Body of pancreas (tissue), 4 donors: ENCODE results near the gene MFSD6L. TPM values are rescaled to one million over a fixed set of nuclear protein-coding genes. Genes with fewer than 3 reads are reported as not detected.

Experiments
- ATAC-seq: fragments of 150-250 bp; one replicate; pipeline ENCODE4 v1.9.1; 2016
- DNase-seq, 4 donors: peaks; one replicate each; pipeline ENCODE4 v3.0.0-alpha.2; 2019
- H3K27ac ChIP-seq, 4 donors: fragments of 200-600 bp; sonication (generic); 1 replicate in 3 of 4; 2 replicates in 1 of 4; pipeline versions ENCODE4 v1.5.1 to v1.6.1; 2016 to 2019; ENCODE audit warnings: mild to moderate bottlenecking in 1 of 4, mixed read lengths in 1 of 4, moderate library complexity in 1 of 4
- H3K27me3 ChIP-seq, 2 donors: fragments of 200-600 bp; sonication (generic); one replicate each; pipeline ENCODE4 v1.6.0; 2016; ENCODE audit warnings: mild to moderate bottlenecking in 1 of 2
- H3K36me3 ChIP-seq, 2 donors: fragments of 200-600 bp; sonication (generic); replicated peaks in 1 of 2; 2 replicates each; pipeline ENCODE4 v1.5.1; 2016; ENCODE audit warnings: low read depth in 2 of 2; ENCODE audit not compliant: insufficient read depth in 1 of 2
- H3K4me1 ChIP-seq: fragments of 200-600 bp; sonication (generic); one replicate; pipeline ENCODE4 v1.6.0; 2016
- H3K4me3 ChIP-seq, 2 donors: fragments of 200-600 bp; sonication (generic); 1 replicate in 1 of 2; 2 replicates in 1 of 2; pipeline ENCODE4 v1.5.1; 2016 to 2019
- H3K9me3 ChIP-seq, 3 donors: fragments of 200-600 bp; sonication (generic); 1 replicate in 2 of 3; 2 replicates in 1 of 3; pipeline ENCODE4 v1.5.1; 2016
- CTCF ChIP-seq, 7 experiments: fragments of 450-650 bp in 4 of 7; fragments of 200-600 bp in 3 of 7; sonication (generic) in 3 of 7; IDR thresholded peaks; one replicate each; pipeline ENCODE4 v1.5.1; 2016 to 2019; ENCODE audit warnings: antibody characterized with exemption in 7 of 7
- POLR2A ChIP-seq, 3 donors: fragments of 450-650 bp; IDR thresholded peaks; one replicate each; pipeline ENCODE4 v1.6.1; 2016; ENCODE audit warnings: antibody characterized with exemption in 3 of 3, mild to moderate bottlenecking in 2 of 3
- WGBS, 2 donors: methylation state at CpG; one replicate each; pipeline ENCODE4 v1.1.5; 2017; 5-methylcytosine and 5-hydroxymethylcytosine counted together
- intact Hi-C: fragments of 100-400 bp; cut with DNase I; formaldehyde crosslinking; loops from one replicate; pipeline ENCODE4 v1.15.1; 2023
- total RNA-seq, 2 donors: library from RNA; depleted of rRNA; stranded (reverse); fragments of >200 nt; gene quantifications; one replicate each; pipeline ENCODE4 v1.1.0, GENCODE V29; 2016

Gene MFSD6L
- total RNA-seq, 2 donors from 2014 or later: 3.9 to 8.6 TPM

GRCh38 chr17:8843344-8843743 lies 44.2 kb upstream of the MFSD6L start:
- Histone ChIP-seq H3K27ac (no peak overlapping the region), H3K27me3 (no peaks in the 10 kb centered on the region), H3K36me3 (no peaks in the 10 kb centered on the region), H3K4me1 (no peaks in the 10 kb centered on the region), H3K9me3 (no peaks in the 10 kb centered on the region), H3K4me3 (no peak overlapping the region)
- ATAC-seq (no peak), DNase-seq (no peak)
- TF ChIP-seq CTCF (IDR thresholded peaks at IDR 0.05) (no peak), POLR2A (IDR thresholded peaks at IDR 0.05) (no peak)
- intact Hi-C loops: no loop called here
- WGBS, 2 donors: 41 to 49% methylated on average over 2 of the region's 2 CpGs

GRCh38 chr17:8841844-8842243 lies 42.7 kb upstream of the MFSD6L start:
- DNase-seq (no peak), ATAC-seq (no peak)
- H3K27me3 ChIP-seq: no peaks in the 10 kb centered on the region
- peaks cover 6% of the 10 kb centered on the region for H3K4me1 ChIP-seq
- H3K9me3 ChIP-seq: no peaks in the 10 kb centered on the region
- no peak for TF ChIP-seq CTCF (IDR thresholded peaks at IDR 0.05)
- no peak for TF ChIP-seq POLR2A (IDR thresholded peaks at IDR 0.05)
- H3K4me3 ChIP-seq: no peak overlapping the region
- H3K36me3 ChIP-seq: no peaks in the 10 kb centered on the region
- intact Hi-C loops: no loop called here
- H3K27ac ChIP-seq: no peak overlapping the region
- WGBS, 2 donors: 66 to 69% methylated on average over 4 of the region's 4 CpGs

- ATAC-seq (no peak), DNase-seq (no peak)
- Histone ChIP-seq H3K27ac (no peak overlapping the region), H3K36me3 (no peaks in the 10 kb centered on the region), H3K4me1 (peaks cover 6% of the 10 kb centered on the region), H3K4me3 (no peak overlapping the region), H3K9me3 (no peaks in the 10 kb centered on the region), H3K27me3 (no peaks in the 10 kb centered on the region)
- intact Hi-C loops: no loop called here
- WGBS, 2 donors: 49 to 52% methylated on average over 10 to 11 of the region's 11 CpGs
- TF ChIP-seq POLR2A (IDR thresholded peaks at IDR 0.05) (no peak), CTCF (IDR thresholded peaks at IDR 0.05) (no peak)
Measured at GRCh38 chr17:8839410-8839935, 40.3 kb upstream of the MFSD6L start.

GRCh38 chr17:8838551-8839095 lies 39.5 kb upstream of the MFSD6L start:
- Histone ChIP-seq H3K4me3 (no peak overlapping the region), H3K9me3 (no peaks in the 10 kb centered on the region), H3K36me3 (no peaks in the 10 kb centered on the region), H3K4me1 (peaks cover 6% of the 10 kb centered on the region), H3K27me3 (no peaks in the 10 kb centered on the region), H3K27ac (no peak overlapping the region)
- ATAC-seq (no peak), DNase-seq (no peak)
- TF ChIP-seq POLR2A (IDR thresholded peaks at IDR 0.05): no peak
- no peak for TF ChIP-seq CTCF (IDR thresholded peaks at IDR 0.05)
- WGBS, 2 donors: 80 to 86% methylated on average over 10 to 12 of the region's 12 CpGs
- intact Hi-C loops: no loop called here

GRCh38 chr17:8837563-8838075 lies 38.5 kb upstream of the MFSD6L start:
- peak; percentile 85 for ATAC-seq
- no peak overlapping the region for H3K27ac ChIP-seq
- WGBS, 2 donors: 13 to 24% methylated on average over 3 to 8 of the region's 8 CpGs
- DNase-seq: peak; percentile 61 to 73 (median 70)
- peaks cover 6% of the 10 kb centered on the region for H3K4me1 ChIP-seq
- no peak for TF ChIP-seq POLR2A (IDR thresholded peaks at IDR 0.05)
- no peak for TF ChIP-seq CTCF (IDR thresholded peaks at IDR 0.05)
- no peak overlapping the region for H3K4me3 ChIP-seq
- H3K36me3 ChIP-seq: no peaks in the 10 kb centered on the region
- no peaks in the 10 kb centered on the region for H3K9me3 ChIP-seq
- no peaks in the 10 kb centered on the region for H3K27me3 ChIP-seq
- intact Hi-C loops: no loop called here
